ENCODE data around the gene DLGAP4. TPM values are rescaled to one million over a fixed set of nuclear protein-coding genes. Genes with fewer than 3 reads are reported as not detected.

Gene DLGAP4
- total and polyA plus RNA-seq, 10 donors, result 12.0 to 60.9 (median 45.9) TPM

- Histone ChIP-seq H3K27ac (no peak overlapping the region), H3K4me1 (peaks cover 0 to 7% (median 0%) of the 10 kb centered on the region in 6 donors), H3K36me3 (no peaks in the 10 kb centered on the region), H3K9me3 (no peaks in the 10 kb centered on the region), H3K4me3 (no peak overlapping the region), H3K27me3 (replicated peaks in 1 of 7) (no peaks in the 10 kb centered on the region)
- intact Hi-C loops (cut with DNase I; ENCODE audit: low total_unique reads), result no loop called here
- TF ChIP-seq CTCF (IDR thresholded peaks at IDR 0.05 in 8 of 11, conservative IDR thresholded peaks at IDR 0.05 in 3 of 11), result no peak
- no peak for TF ChIP-seq POLR2AphosphoS5 (IDR thresholded peaks at IDR 0.05)
- no peak for TF ChIP-seq POLR2A (IDR thresholded peaks at IDR 0.05)
- DNase-seq, result no peak
- WGBS, 5 donors, result 82 to 90% (median 87%) methylated on average over 20 to 24 of the region's 24 CpGs
Measured at GRCh38 chr20:36267605-36268381, 38.3 kb upstream of the DLGAP4 start.

- H3K27me3 ChIP-seq (replicated peaks in 1 of 7), result peaks cover 0 to 5% (median 0%) of the 10 kb centered on the region in 7 donors
- no peaks in the 10 kb centered on the region for H3K9me3 ChIP-seq
- 65 to 77% (median 69%) methylated on average over 10 of the region's 10 CpGs for WGBS, 5 donors
- no peak overlapping the region for H3K4me3 ChIP-seq
- TF ChIP-seq POLR2A (IDR thresholded peaks at IDR 0.05) (no peak), POLR2AphosphoS5 (IDR thresholded peaks at IDR 0.05) (no peak), CTCF (IDR thresholded peaks at IDR 0.05 in 8 of 11, conservative IDR thresholded peaks at IDR 0.05 in 3 of 11) (no peak)
- no peak overlapping the region for H3K27ac ChIP-seq
- no peaks in the 10 kb centered on the region for H3K36me3 ChIP-seq
- DNase-seq, result no peak
- peaks cover 0 to 7% (median 0%) of the 10 kb centered on the region in 6 donors for H3K4me1 ChIP-seq
- intact Hi-C loops (cut with DNase I; ENCODE audit: low total_unique reads), result no loop called here
Measured at GRCh38 chr20:36268440-36269342, 37.4 kb upstream of the DLGAP4 start.

- WGBS, 5 donors, result 82 to 94% (median 85%) methylated on average over 2 of the region's 2 CpGs
- Histone ChIP-seq H3K27me3 (replicated peaks in 1 of 7) (peaks cover 0 to 11% (median 0%) of the 10 kb centered on the region in 7 donors), H3K9me3 (no peaks in the 10 kb centered on the region), H3K27ac (no peak overlapping the region), H3K36me3 (no peaks in the 10 kb centered on the region), H3K4me1 (peaks cover 0 to 7% (median 0%) of the 10 kb centered on the region in 6 donors), H3K4me3 (no peak overlapping the region)
- TF ChIP-seq POLR2A (IDR thresholded peaks at IDR 0.05) (no peak), CTCF (IDR thresholded peaks at IDR 0.05 in 8 of 11, conservative IDR thresholded peaks at IDR 0.05 in 3 of 11) (no peak), POLR2AphosphoS5 (IDR thresholded peaks at IDR 0.05) (no peak)
- DNase-seq, result no peak
- intact Hi-C loops (cut with DNase I; ENCODE audit: low total_unique reads), result no loop called here
Measured at GRCh38 chr20:36269507-36269906, 36.6 kb upstream of the DLGAP4 start.
